Memory B cell (primary cell): ENCODE measurements around the gene KLHL20.
"Not testable (repeated sequence)": the region's sequence is repeated elsewhere in the genome, so short reads cannot be mapped to it uniquely, and the experiment has no call there.

Source experiments
- ATAC-seq: fragments of 150-1000 bp; cut with Tn5 transposase; 2 replicates; pipeline ENCODE4 v1.10.0; 2021; ENCODE audit warnings: low read depth, mild to moderate bottlenecking, moderate library complexity
- DNase-seq, 2 donors: peaks; one replicate each; pipeline ENCODE4 v3.0.0; 2022; ENCODE audit warnings: low spot score in 2 of 2
- H3K27ac Mint-ChIP-seq: one replicate; pipeline ENCODE4 v1.8.0; 2022; ENCODE audit warnings: mild to moderate bottlenecking, moderate library complexity, mixed read lengths
- H3K27me3 Mint-ChIP-seq: one replicate; pipeline ENCODE4 v1.8.0; 2022; ENCODE audit warnings: mixed read lengths
- H3K36me3 Mint-ChIP-seq: one replicate; pipeline ENCODE4 v1.8.0; 2022; ENCODE audit warnings: mild to moderate bottlenecking, mixed read lengths
- H3K4me1 Mint-ChIP-seq: one replicate; pipeline ENCODE4 v1.8.0; 2022; ENCODE audit warnings: mixed read lengths
- H3K4me3 Mint-ChIP-seq: one replicate; pipeline ENCODE4 v1.8.0; 2022; ENCODE audit warnings: mild to moderate bottlenecking, moderate library complexity, mixed read lengths
- H3K9me3 Mint-ChIP-seq: one replicate; pipeline ENCODE4 v1.8.0; 2022; ENCODE audit warnings: mixed read lengths

The KLHL20 gene

GRCh38 chr1:173715538-173715844 is 710 bp downstream of the KLHL20 start:
- Mint-ChIP-seq H3K27me3 (peaks cover 5% of the 10 kb centered on the region), H3K4me1 (peaks cover 16% of the 10 kb centered on the region), H3K27ac (peak overlapping the region; percentile 91)

DNA sequence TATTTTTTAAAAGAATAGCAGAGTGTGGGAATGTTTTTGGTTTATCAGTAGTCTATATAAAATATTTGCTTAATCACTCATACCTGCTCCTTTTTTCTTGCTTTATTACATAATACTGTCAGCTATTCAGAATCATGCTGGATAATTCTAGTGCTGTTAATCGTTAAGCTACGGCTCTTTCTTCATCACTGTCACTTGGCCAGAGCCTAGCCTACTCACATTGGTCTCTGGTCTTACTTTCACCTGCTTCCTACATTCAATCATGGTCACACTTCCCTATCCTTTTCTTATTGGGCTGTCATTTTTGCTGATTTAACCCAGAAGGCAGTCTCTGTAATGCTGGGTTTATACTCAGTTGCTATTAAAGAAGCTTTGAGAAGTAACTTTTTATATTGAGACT is 2.5 kb downstream of the KLHL20 start:
- Mint-ChIP-seq H3K27me3 (no peaks in the 10 kb centered on the region), H3K36me3 (peaks cover 10% of the 10 kb centered on the region), H3K27ac (peak overlapping the region; percentile 21), H3K4me1 (peaks cover 21% of the 10 kb centered on the region), H3K4me3 (peak overlapping the region; percentile 7), H3K9me3 (no peaks in the 10 kb centered on the region)
- no peak for DNase-seq
- no peak for ATAC-seq

More at GRCh38 chr1:173715538-173715844, 710 bp downstream of the KLHL20 start:
- ATAC-seq (no peak), DNase-seq (no peak)
- H3K9me3 Mint-ChIP-seq = no peaks in the 10 kb centered on the region
- H3K36me3 Mint-ChIP-seq = peaks cover 7% of the 10 kb centered on the region
- peak overlapping the region; percentile 95 for H3K4me3 Mint-ChIP-seq

DNA sequence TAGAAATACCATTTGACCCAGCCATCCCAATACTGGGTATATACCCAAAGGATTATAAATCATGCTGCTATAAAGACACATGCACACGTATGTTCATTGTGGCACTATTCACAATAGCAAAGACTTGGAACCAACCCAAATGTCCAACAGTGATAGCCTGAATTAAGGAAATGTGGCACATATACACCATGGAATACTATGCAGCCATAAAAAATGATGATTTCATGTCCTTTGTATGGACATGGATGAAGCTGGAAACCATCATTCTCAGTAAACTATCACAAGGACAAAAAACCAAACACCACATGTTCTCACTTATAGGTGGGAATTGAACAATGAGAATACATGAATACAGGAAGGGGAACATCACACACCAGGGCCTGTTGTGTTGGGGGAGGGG is 16.6 kb downstream of the KLHL20 start:
- peaks cover 21% of the 10 kb centered on the region for H3K36me3 Mint-ChIP-seq
- H3K4me3 Mint-ChIP-seq, DNase-seq, H3K9me3 Mint-ChIP-seq, H3K27me3 Mint-ChIP-seq, H3K4me1 Mint-ChIP-seq, ATAC-seq, H3K27ac Mint-ChIP-seq: not testable (repeated sequence)

DNA sequence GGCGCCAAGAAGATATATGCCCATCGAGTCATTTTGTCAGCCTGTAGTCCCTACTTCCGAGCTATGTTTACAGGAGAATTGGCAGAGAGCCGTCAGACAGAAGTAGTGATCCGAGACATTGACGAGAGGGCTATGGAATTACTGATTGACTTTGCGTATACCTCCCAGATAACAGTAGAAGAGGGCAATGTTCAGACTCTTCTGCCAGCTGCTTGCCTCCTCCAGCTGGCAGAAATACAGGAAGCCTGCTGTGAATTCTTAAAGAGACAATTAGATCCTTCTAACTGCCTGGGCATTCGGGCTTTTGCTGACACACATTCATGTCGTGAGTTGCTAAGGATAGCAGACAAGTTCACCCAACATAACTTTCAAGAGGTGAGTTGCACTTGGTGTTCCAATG is 19.1 kb downstream of the KLHL20 start:
- peaks cover 26% of the 10 kb centered on the region for H3K4me1 Mint-ChIP-seq
- no peaks in the 10 kb centered on the region for H3K9me3 Mint-ChIP-seq
- no peak overlapping the region for H3K27ac Mint-ChIP-seq
- H3K4me3 Mint-ChIP-seq = no peak overlapping the region
- DNase-seq = no peak
- no peak for ATAC-seq
- H3K27me3 Mint-ChIP-seq = no peaks in the 10 kb centered on the region
- H3K36me3 Mint-ChIP-seq = peaks cover 35% of the 10 kb centered on the region

- not testable (repeated sequence) for H3K4me3 Mint-ChIP-seq
Measured at GRCh38 chr1:173736104-173736503, 21.3 kb downstream of the KLHL20 start.

DNA sequence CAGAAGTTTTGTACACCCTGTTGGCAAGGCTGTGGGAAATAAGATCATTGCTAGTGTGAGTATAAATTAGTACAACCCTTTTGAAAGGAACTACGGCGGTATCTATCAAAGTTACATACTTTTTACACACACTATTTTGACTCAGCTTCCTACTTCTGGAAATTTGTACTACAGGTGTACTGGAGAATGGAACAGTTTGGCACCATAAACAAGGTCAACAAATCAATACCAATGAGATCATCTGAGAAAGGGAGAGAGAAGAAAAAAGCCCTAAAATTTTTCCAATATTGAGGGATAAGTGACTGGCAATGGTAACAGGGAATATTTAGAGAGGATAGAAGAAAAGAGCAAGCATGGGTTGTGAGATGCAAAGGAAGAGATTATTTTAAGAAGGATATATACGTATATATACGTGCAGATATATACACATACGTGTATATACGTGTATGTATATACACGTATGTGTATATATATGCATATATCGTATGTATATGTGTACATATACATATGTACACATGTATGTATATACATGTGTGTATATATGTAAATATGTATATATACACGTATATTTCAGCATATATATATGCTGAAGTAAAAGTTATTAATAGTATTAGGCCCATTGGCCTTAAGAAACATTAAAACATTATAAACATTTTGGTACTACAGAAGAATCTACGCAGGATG is 27.6 kb downstream of the KLHL20 start:
- no peak for ATAC-seq
- Mint-ChIP-seq H3K27ac (no peak overlapping the region), H3K36me3 (peaks cover 43% of the 10 kb centered on the region), H3K9me3 (peaks cover 2% of the 10 kb centered on the region), H3K4me3 (no peak overlapping the region), H3K4me1 (peaks cover 27% of the 10 kb centered on the region), H3K27me3 (no peaks in the 10 kb centered on the region)
- no peak for DNase-seq

More at GRCh38 chr1:173736104-173736503, 21.3 kb downstream of the KLHL20 start:
- not testable (repeated sequence) for H3K9me3 Mint-ChIP-seq, H3K27me3 Mint-ChIP-seq, DNase-seq, H3K27ac Mint-ChIP-seq, ATAC-seq
- Mint-ChIP-seq H3K4me1 (peaks cover 31% of the 10 kb centered on the region), H3K36me3 (peaks cover 43% of the 10 kb centered on the region)

- DNase-seq (no peak), ATAC-seq (no peak)
- Mint-ChIP-seq H3K4me3 (no peak overlapping the region), H3K36me3 (peaks cover 28% of the 10 kb centered on the region), H3K27me3 (no peaks in the 10 kb centered on the region), H3K9me3 (peaks cover 2% of the 10 kb centered on the region), H3K27ac (no peak overlapping the region), H3K4me1 (peaks cover 8% of the 10 kb centered on the region)
Measured at GRCh38 chr1:173744651-173745050, 29.9 kb downstream of the KLHL20 start.

- DNase-seq (no peak), ATAC-seq (no peak)
- H3K27ac Mint-ChIP-seq = no peak overlapping the region
- no peaks in the 10 kb centered on the region for H3K27me3 Mint-ChIP-seq
- no peak overlapping the region for H3K4me3 Mint-ChIP-seq
- no peaks in the 10 kb centered on the region for H3K9me3 Mint-ChIP-seq
- peaks cover 21% of the 10 kb centered on the region for H3K36me3 Mint-ChIP-seq
- H3K4me1 Mint-ChIP-seq = peaks cover 8% of the 10 kb centered on the region
Measured at GRCh38 chr1:173749137-173749536, 34.4 kb downstream of the KLHL20 start.

- Mint-ChIP-seq H3K36me3 (peaks cover 32% of the 10 kb centered on the region), H3K27me3 (no peaks in the 10 kb centered on the region), H3K4me3 (no peak overlapping the region), H3K27ac (no peak overlapping the region), H3K9me3 (no peaks in the 10 kb centered on the region), H3K4me1 (no peaks in the 10 kb centered on the region)
- ATAC-seq = no peak
- no peak for DNase-seq
Measured at GRCh38 chr1:173753830-173754229, 39.0 kb downstream of the KLHL20 start.

DNA sequence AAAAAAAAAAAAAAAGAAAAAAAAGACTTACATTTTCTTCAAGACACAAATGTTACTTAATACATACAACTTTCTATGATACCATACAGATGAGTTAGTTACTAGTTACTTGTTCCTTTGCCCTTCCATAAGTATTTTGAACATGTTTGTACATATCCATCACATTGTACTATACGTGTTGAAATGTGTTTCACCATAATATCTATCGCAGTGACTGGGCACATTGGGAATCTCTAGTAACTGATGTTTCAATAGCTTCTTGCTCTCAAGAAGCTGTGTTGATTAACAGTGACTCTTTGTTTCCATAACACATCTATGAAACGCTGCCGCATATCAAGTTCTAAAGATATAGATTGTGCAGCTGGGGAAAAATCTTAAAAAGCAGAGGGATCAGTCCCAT is 42.9 kb downstream of the KLHL20 start:
- Mint-ChIP-seq H3K27ac (no peak overlapping the region), H3K4me1 (no peaks in the 10 kb centered on the region), H3K36me3 (peaks cover 49% of the 10 kb centered on the region), H3K4me3 (no peak overlapping the region), H3K9me3 (peaks cover 4% of the 10 kb centered on the region), H3K27me3 (no peaks in the 10 kb centered on the region)
- DNase-seq (no peak), ATAC-seq (no peak)

- no peak overlapping the region for H3K4me3 Mint-ChIP-seq
- DNase-seq (no peak), ATAC-seq (no peak)
- peaks cover 49% of the 10 kb centered on the region for H3K36me3 Mint-ChIP-seq
- no peaks in the 10 kb centered on the region for H3K4me1 Mint-ChIP-seq
- H3K27ac Mint-ChIP-seq = no peak overlapping the region
- no peaks in the 10 kb centered on the region for H3K27me3 Mint-ChIP-seq
- peaks cover 5% of the 10 kb centered on the region for H3K9me3 Mint-ChIP-seq
Measured at GRCh38 chr1:173758110-173758509, 43.3 kb downstream of the KLHL20 start.

- no peak overlapping the region for H3K27ac Mint-ChIP-seq
- DNase-seq = no peak
- peaks cover 48% of the 10 kb centered on the region for H3K36me3 Mint-ChIP-seq
Measured at GRCh38 chr1:173758980-173759379, 44.2 kb downstream of the KLHL20 start.

GRCh38 chr1:173764331-173764730 is 49.5 kb downstream of the KLHL20 start:
- not testable (repeated sequence) for ATAC-seq, H3K27me3 Mint-ChIP-seq, DNase-seq, H3K4me1 Mint-ChIP-seq, H3K4me3 Mint-ChIP-seq, H3K9me3 Mint-ChIP-seq, H3K27ac Mint-ChIP-seq
- H3K36me3 Mint-ChIP-seq = peaks cover 43% of the 10 kb centered on the region

More at GRCh38 chr1:173758980-173759379, 44.2 kb downstream of the KLHL20 start:
- Mint-ChIP-seq H3K27me3 (no peaks in the 10 kb centered on the region), H3K4me3 (no peak overlapping the region), H3K9me3 (peaks cover 7% of the 10 kb centered on the region), H3K4me1 (no peaks in the 10 kb centered on the region)
- no peak for ATAC-seq

GRCh38 chr1:173768206-173768605 is 53.4 kb downstream of the KLHL20 start:
- peaks cover 4% of the 10 kb centered on the region for H3K9me3 Mint-ChIP-seq
- no peaks in the 10 kb centered on the region for H3K27me3 Mint-ChIP-seq
- H3K4me3 Mint-ChIP-seq = no peak overlapping the region

DNA sequence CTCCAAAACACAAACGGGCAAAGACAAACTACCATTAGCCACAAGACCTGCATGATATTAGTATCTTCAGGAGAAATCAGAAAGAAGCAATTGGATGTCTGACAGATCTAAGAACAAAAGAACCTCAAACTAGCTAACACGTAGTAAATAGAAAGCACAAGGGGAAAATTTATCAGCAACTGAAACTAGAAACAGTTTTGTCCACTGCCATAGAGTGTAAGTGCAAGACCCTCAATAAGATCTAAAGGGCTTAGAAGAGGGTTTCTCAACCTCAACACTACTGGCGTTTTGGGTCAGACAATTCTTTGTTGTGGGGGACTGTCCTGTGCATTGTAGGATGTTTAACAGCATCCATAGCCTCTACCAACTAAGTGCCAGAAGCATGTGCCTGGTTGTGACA is 54.0 kb downstream of the KLHL20 start:
- Mint-ChIP-seq H3K27ac (no peak overlapping the region), H3K4me1 (no peaks in the 10 kb centered on the region), H3K9me3 (peaks cover 4% of the 10 kb centered on the region), H3K36me3 (peaks cover 22% of the 10 kb centered on the region), H3K4me3 (no peak overlapping the region), H3K27me3 (no peaks in the 10 kb centered on the region)
- ATAC-seq (no peak), DNase-seq (no peak)

More at GRCh38 chr1:173768206-173768605, 53.4 kb downstream of the KLHL20 start:
- no peak overlapping the region for H3K27ac Mint-ChIP-seq
- peaks cover 22% of the 10 kb centered on the region for H3K36me3 Mint-ChIP-seq
- DNase-seq (no peak), ATAC-seq (no peak)
- H3K4me1 Mint-ChIP-seq = no peaks in the 10 kb centered on the region
